IMR-90 (cell line): ENCODE data around the gene PDCD1LG2.

ENCODE experiments used
- POLR2A ChIP-seq: IDR thresholded peaks from 2 replicates; pipeline ENCODE4 v1.6.1; 2012; ENCODE audit warnings: mild to moderate bottlenecking, low read depth, low read length
- RFX5 ChIP-seq: IDR thresholded peaks from 2 replicates; pipeline ENCODE4 v1.8.0; 2012; ENCODE audit warnings: low read depth, mild to moderate bottlenecking, low read length, moderate library complexity

GRCh38 chr9:5511935-5512580 is 1.7 kb downstream of the PDCD1LG2 start:
- TF ChIP-seq POLR2A (no peak), RFX5 (no peak)
